HG02870 (cell line): ENCODE data around the gene PCDH12.
A peak's percentile ranks its signal among the peaks of the same experiment; 100 is the strongest.
"Not testable (repeated sequence)": the region's sequence is repeated elsewhere in the genome, so short reads cannot be mapped to it uniquely, and the experiment has no call there.

Source experiments
- ATAC-seq: cut with Tn5 transposase; IDR thresholded peaks from one replicate; pipeline ENCODE4 v1.9.1; 2021; ENCODE audit warnings: mild to moderate bottlenecking, moderate library complexity; ENCODE audit not compliant: unreplicated experiment

Gene PCDH12

DNA sequence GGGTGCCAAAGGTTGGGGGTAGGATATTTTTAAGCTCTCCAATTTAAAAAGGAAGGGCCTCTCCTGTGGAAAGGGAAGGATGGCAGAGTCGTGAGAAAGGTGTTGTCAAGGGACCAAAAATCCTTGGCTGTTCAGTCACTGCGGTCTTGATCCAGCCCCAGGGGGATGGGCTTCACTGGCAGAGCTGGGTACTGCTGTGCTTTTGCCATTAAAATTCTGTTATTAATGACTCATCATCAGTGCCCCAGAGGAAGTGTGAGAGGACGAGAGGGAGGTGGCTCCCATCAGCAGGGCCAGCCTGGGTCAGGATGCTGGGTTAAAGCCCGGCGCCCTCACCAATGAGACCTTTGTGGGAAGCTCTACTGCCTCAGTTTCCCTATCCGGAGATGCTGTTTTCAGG is 16.7 kb downstream of the PCDH12 start:
- ATAC-seq: no peak

DNA sequence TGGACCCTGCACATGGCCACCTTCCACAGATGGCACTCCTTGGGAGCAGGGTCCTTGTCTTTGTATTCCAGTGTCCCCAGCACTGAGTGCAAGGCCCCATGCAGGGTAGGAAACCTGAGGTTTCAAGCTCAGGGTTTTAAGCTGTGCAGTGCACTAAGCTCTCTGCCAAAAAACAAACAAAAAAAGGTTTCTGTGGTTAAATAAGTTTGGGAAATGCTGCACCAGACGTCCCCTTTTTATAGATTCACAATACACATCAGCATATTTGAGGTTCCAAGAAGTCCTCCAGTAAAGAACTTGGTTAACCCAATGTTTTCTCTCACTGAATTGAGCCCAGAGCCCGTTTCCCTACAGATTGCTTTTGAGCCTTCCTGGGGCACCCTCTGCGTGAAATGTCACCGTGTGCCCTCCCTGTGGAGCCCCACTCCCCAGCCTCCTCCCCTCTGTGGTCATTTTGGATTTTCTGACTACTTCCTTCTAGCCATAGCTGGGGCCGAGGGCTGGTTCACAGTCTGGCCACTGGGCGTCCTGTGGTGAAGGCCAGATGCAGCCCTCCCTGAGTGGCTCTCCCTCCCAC is 17.2 kb downstream of the PCDH12 start:
- no peak for ATAC-seq

DNA sequence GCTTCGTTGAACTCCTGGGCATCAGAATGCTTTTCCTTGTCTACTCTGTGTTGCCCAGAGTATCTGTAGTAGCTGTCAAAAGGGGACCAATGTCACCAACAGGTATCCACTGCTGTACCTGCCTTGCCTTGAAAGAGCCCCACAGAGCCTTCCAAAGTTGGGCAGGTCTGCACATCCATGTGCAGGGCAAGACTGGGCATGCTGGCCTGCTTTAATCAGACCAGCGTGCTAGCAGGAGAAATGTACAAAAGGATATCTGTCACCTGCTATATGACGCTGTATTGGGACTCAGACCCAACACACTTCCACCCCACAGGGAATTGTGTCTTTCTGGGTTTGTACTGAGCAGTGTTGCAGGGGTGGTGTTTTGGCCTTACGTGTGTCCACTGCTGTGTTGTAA is 22.5 kb downstream of the PCDH12 start:
- ATAC-seq: no peak

DNA sequence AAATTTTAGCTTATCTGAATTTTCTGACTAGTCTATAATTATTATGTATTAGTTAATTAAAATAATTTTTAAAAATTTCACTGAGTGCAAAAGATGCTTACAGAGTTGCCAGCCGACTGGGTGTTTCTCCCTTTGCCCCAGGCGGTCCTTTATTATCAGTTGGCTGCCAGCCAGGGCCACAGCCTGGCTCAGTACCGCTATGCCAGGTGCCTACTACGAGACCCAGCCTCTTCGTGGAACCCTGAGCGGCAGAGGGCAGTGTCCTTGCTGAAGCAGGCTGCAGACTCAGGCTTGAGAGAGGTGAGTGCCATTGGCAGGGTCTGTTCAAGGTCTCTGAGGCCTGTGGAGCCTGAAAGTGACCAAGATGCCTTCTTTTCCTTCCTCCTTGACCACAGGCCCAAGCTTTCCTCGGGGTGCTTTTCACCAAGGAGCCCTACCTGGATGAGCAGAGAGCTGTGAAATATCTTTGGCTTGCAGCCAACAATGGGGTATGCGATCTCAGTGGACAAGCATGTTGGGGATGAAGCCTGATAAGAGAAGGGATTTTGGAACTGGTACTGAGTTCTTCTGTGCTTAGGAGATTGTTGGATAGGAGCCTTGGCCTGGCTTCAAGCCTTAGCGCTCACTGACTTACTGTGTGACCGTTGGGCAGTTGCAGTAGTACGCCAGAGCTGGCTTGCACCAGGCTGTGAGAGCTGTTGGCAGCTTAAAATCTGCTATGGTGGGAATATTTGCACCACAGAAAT is 23.7 kb downstream of the PCDH12 start:
- no peak for ATAC-seq

DNA sequence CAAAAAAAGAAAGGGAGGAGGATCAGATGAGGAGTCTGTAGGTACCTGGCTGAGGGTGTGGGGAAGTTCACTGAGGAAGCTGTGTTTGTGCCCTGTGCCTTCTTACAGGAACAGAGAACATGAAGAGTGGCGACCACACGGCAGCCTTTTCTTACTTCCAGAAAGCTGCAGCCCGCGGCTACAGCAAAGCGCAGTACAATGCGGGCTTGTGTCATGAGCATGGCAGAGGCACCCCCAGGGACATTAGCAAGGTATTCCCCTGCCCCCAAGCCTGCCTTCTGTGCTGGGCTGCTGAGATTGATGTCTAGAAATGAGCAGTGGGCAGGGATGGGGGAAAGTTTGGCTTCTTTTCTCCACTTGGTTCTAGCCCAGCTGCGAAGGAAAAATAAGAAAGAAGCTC is 24.9 kb downstream of the PCDH12 start:
- no peak for ATAC-seq

DNA sequence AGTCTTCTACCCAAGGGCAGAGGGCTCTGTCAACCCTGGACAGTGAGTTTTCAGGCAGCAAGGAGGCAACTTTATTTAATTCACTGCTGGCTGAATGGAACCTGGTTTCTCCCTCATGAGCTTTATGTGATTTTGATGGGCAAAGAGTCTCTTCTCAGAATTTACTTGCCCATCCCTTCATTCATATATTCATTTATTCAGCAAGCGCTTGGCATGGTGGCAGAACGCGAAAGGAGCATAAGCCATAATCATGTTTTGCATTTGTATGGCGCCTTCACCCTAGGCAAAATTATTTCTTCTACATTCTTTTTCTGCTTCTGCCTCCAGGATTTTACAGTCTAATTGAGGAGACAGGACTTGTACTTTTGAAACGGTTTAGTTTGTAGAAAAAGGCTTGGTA is 26.3 kb downstream of the PCDH12 start:
- ATAC-seq: no peak

DNA sequence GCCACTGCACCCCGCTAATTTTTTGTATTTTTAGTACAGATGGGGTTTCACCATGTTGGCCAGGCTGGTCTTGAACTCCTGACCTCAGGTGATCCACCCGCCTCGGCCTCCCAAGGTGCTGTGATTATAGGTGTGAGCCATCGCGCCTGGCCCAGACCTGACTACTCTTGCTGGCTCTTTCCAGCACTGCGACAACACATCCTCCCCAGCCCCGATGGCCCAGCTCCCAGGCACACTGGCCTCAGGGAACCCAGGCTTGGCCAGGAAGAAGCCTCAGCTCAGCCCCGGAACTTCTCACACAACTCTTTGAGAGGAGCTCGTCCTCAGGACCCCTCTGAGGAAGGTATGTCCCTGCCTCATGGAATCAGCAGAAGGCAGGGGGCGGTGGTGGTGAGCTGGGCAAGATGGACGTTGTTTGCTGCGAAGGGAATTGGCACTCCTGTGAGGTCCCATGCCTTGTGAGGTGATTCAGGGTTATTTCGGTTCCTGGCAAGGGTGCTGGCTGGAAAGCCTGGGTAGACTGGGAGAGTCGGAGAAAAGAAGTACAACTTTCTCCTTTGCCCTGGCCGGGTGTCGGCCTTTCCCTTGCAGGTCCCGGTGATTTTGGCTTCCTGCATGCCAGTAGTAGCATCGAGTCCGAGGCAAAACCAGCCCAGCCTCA is 28.5 kb downstream of the PCDH12 start:
- no peak for ATAC-seq

DNA sequence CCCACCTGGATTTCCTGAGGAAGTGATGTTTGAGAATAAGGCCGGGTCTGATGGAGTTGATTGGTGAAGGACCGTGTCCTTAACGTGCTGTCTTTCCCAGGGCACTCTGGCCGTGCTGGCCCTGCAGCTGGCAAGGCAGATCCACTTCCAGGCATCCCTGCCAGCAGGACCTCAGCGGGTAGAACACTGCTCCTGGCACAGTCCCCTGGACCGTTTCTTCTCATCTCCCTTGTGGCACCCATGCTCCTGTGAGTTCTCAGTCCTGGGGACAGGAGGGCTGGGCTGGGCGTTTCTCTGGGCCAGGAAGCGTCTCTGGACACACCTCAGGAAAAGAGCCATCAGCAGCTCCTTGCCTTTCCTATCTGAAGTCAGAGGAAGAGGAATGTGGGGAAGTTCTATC is 30.0 kb downstream of the PCDH12 start:
- no peak for ATAC-seq

DNA sequence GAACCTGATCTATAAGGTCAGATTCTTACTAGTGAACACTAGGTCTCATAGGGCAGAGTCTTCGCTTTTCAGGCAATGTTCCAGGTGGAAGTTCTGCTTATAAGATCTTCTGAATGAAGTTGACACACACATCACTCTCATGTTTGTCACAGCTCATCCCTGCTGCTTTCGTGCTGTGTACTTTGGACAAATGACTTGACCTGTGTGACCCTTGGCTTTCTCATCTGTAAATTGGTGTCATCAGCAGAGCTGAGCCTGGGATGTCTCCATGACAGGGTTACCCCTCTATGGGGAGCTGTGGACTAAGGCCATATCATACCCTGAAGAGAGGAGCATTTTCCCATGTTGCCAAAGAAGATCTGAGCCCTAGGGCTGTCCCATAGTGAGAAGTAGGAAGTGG is 31.6 kb downstream of the PCDH12 start:
- no peak for ATAC-seq

DNA sequence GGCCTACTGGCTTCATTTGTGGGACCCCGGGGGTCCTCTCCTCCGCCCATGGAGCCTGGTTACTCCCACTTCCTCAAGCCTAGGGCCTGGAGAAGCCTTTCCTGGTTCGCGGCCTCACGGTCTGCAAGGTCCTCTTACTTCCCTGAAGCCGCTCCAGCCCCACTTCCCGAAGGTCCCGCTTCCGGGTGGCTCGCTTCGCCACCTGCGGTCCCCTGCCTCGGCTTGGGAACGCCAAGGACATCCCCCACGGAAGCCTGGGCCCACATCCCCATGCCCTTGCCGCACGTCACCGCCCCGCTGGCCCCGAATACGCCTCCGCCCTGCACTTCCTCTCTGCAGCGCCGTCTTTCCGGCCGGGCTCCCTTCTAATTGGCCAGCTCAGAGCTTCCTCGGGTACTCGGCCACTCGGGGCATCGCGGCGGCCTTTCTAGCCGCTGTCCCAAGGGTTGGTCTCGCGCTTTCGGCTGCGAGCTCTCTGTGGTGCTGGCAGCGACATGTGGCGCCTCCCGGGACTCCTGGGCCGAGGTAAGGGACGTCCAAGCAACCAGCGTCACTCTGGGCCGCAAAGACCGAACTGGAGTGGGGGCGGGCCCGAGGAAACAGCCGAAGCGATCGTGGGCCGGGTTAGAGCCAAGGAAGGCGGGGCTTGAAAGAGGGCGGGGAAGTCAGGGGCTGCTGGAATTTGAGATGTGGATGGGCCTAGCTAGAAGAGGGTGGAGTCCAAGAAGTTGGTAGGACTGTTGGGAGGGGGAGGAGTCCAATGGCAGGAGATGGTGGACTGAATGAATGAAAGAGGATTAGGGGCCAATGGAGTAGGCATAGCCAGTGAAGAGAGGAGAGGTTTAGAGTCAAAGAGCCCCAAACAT is 34.3 kb downstream of the PCDH12 start, which contains the start of gene DELE1:
Gene DELE1, plus strand, starts transcription at position 424 of the 866 bp plus-strand sequence. Its CDS starts 71 bp downstream, at position 495.
- ATAC-seq: peak; percentile 97

DNA sequence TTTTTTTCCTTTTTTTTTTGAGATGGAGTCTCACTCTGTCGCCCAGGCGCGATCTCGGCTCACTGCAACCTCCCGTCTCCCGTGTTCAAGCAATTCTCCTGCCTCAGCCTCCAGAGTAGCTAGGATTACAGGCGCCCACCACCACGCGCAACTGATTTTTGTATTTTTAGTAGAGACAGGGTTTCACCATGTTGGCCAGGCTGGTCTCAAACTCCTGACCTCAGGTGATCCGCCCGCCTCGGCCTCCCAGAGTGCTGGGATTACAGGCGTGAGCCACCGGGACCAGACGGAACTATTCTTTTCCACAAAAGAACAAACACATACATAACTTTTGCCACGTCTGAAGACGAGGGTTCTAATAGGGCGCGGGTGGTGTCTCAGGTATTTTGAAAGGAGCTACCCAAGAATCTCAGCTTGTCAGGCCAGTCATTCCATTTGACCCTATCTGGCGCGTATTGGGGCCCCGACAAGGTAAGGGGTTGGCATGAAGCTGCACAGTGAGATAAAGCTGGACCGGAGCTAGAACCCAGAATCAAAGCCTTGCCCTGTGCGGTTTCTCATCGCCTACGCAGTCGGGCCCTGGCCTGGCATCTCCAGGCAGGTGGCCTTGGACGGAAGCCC is 35.1 kb downstream of the PCDH12 start:
- ATAC-seq: not testable (repeated sequence)

DNA sequence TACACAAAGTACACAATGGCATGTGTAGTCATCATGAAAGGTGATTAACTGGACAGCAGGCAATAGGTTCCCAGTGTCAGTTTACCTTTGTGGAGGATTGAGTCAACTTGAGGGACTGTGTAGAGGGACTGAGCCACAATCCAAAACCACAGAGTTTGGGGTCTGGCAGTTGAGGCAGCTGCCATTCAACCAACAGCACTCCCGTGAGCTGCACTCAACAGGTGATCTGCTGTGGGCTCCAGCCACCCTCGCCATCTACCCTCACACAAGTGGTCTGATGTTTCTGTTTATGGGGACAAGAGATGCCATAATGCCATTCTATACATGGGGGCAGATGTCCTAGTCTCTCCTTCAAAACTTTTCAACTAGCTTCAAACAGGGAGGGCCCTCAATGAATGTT is 37.2 kb downstream of the PCDH12 start:
- ATAC-seq: no peak

DNA sequence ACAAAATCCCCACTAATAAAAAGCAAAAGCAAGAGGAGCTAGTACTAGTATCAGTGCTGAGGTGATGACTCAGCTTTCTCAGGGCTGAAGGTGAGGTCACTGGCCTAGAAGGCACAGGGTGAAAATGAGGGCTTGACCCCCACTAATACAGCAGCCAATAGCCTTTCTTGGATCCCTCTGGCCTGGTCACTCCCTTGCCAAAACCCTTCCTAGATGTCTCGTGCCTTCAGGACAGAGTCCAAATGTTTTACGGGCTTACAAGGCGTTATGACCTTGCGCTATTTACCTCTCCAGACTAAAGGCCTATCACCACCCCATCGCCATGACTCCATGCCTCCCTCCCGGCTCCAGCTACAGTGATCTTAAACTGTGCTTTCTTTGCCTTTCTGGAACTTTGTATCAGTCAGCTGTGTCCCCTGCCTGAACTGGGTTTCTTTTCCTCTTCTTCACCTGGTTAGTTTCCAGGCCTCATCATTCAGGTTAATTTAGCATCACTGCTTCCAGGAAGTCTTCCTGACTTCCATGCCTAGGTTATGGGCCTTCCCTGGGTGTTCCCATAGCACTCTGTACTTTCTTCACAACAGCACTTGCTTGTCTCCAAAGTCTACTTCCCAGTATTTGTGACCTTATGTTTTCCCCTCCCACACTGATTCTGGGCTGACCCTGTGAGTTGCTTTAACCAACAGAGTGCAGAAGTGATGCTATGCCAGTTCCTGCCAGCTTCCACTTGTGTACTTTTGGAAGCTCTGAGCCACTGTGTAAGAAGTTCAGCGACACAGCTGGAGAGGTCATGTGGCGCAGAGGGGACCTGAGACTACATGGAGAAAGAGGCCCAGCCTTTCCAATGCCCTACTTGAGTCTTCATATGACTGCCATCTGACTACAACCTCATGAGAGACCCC is 38.5 kb downstream of the PCDH12 start:
- ATAC-seq: no peak

DNA sequence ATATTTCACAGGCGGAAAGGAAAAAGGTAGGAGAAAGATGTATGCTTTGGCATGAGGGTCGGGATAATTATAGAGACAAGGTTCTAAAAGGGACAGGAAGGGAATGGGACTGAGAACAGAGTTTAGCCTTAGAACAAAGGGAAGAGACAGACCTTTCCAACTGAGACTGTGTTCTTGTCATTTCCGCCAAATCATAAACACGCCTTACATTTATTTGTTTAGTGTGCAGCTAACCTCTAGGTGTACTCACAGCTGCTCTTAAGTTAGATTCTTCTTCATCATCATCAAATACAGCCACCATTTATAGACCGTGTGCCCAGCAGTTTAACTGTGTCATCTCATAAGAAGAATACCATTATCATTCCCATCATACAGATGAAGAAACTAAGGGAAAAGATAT is 40.2 kb downstream of the PCDH12 start:
- no peak for ATAC-seq

DNA sequence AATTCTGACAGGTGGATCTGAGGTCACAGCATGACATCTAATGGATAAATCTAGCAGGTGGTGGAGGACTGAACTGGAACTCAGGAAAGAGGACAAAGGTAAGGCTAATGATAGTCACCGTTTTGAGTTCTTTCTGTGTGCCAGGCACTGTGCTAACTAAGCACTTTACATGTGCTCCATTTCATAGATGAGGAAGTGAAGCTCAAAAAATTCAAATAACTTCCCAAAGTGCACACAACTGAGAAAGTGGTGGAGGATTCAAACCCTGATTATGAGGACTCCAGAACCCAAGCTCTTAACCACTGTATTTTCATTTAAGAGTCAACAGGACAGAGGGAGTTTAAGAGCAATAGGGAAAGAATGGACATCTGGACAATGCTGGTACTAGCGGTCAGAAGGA is 41.5 kb downstream of the PCDH12 start:
- peak; percentile 42 for ATAC-seq

DNA sequence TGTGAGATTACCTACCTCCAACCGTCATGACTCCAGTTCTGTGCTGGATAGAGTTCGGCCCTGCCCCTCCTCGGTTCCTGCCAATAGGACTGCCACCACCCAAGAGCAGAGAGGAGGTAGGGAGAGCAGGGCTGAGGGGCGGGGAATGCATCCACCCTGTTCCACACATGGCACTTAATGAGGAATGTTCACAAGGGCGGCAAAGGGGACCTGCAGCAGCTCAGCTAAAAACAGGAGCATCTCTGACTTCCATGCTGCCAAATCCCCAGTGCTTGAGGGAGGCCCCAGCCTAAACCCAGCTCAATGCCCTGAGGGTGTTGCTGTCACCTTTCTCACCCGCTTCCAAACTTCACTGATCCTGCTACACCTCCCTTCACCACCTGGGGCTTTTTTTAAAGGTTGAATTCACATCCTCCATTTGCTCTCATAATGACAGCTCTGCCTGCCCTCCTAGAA is 42.1 kb downstream of the PCDH12 start:
- ATAC-seq: peak; percentile 22

DNA sequence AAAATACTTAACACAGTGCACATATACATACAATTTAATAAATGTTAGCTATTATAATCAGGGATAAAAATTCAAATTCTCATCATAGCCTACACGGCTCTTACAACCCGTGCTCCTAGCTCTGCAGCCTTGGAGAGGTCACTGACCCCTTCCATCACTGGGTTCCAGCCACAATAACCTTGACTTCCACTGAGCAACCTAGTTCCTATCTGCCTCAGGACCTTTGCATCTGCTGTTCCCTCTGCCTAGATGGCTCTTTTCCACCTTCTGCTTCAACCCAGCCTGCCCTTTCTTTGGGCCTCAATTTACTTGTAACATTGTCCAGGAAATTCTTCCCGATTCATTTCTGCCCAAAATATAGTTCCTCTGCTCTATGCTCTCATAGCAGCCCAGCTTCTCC is 43.2 kb downstream of the PCDH12 start:
- no peak for ATAC-seq

DNA sequence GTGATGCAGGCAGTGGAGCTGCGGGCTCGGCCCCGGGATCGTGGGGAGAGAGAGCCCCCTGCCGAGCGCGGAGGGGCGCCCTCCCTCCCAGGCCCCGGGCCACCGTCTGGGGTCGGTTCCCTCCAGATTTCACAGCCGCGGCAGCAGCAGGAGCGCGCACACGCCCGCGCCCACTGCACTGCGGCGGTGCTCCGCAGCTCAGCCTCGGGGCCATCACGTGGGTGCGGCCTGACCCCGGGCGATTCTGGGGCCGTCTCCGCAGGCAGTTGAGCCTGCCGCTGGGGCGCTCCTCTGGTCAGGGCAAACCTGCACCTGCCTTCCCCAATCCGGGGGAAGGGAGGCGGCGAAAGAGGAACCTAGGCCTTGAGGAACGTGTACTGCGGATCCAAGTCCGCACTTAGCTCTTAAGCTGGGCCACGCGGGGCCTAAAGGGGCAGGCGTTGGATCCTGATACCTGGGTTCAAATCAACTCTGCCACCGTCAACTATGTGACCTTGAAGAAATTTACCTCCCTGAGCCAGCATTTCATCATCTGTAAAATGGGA is 43.7 kb downstream of the PCDH12 start:
- peak; percentile 45 for ATAC-seq

DNA sequence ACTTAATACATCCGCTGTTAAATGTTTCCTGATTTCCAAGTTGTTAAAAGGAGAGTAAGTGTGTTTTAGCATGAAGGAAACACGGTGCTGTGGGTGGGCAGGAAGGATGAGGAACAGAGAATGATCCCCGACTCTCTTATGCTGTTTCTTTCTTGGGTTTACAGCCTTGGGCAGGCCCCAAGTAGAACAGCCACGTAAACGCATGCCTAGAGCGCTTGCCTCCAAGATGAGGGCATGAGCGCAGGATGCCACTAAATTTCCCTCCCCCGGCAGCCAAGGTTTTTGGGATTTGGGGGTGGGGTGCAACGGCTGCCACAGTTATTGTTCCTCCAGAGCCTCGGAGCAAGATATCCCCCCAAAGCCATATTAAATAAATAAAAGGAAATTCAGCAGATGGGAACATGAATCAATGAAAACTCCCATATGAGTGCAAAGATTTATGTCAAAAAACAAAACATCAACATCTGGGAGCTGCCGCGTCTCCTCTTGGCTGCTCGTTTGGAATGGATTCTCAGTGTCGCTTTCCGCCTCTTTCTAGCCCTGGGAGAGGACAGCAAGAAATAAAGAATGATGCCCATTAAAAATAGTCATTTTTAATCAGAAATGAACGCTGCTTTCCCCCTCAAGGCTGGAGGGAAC is 44.3 kb downstream of the PCDH12 start:
- no peak for ATAC-seq
